C1 segment of cervical spinal cord (tissue), 14 donors: ENCODE results near the gene BMP5.
"Not testable (repeated sequence)": the region's sequence is repeated elsewhere in the genome, so short reads cannot be mapped to it uniquely, and the experiment has no call there.

Experiments used
- DNase-seq, 14 donors: peaks; one replicate each; lab custom pipeline; 2025; lab: John Stamatoyannopoulos, UW

The BMP5 gene

GRCh38 chr6:55875400-55875799, at the start of gene BMP5:
TSS of gene BMP5 (minus strand) at chr6:55875590. CDS start at chr6:55874865, 725 bp downstream.
- no peak for DNase-seq

- DNase-seq, result no peak
Measured at GRCh38 chr6:55922406-55922805, 47.0 kb upstream of the BMP5 start.

- DNase-seq, result no peak
Measured at GRCh38 chr6:55919716-55920308, 44.4 kb upstream of the BMP5 start.

- DNase-seq, result no peak
Measured at GRCh38 chr6:55918639-55919038, 43.2 kb upstream of the BMP5 start.

- no peak for DNase-seq
Measured at GRCh38 chr6:55917751-55918415, 42.5 kb upstream of the BMP5 start.

- no peak for DNase-seq
Measured at GRCh38 chr6:55916188-55916587, 40.8 kb upstream of the BMP5 start.

- no peak for DNase-seq
Measured at GRCh38 chr6:55913228-55914195, 38.1 kb upstream of the BMP5 start.

GRCh38 chr6:55910466-55910865, 35.1 kb upstream of the BMP5 start:
- not testable (repeated sequence) for DNase-seq

- not testable (repeated sequence) for DNase-seq
Measured at GRCh38 chr6:55909911-55910310, 34.5 kb upstream of the BMP5 start.

- DNase-seq, result no peak
Measured at GRCh38 chr6:55902796-55903195, 27.4 kb upstream of the BMP5 start.

- no peak for DNase-seq
Measured at GRCh38 chr6:55901765-55902270, 26.4 kb upstream of the BMP5 start.

GRCh38 chr6:55898342-55898741, 23.0 kb upstream of the BMP5 start:
- DNase-seq, result no peak

GRCh38 chr6:55897346-55897745, 22.0 kb upstream of the BMP5 start:
- DNase-seq, result no peak

- DNase-seq, result no peak
Measured at GRCh38 chr6:55895972-55896730, 20.8 kb upstream of the BMP5 start.

- DNase-seq, result no peak
Measured at GRCh38 chr6:55892749-55893357, 17.5 kb upstream of the BMP5 start.

GRCh38 chr6:55888917-55889316, 13.5 kb upstream of the BMP5 start:
- DNase-seq, result no peak

- DNase-seq, result no peak
Measured at GRCh38 chr6:55886185-55886836, 10.9 kb upstream of the BMP5 start.

- DNase-seq, result no peak
Measured at GRCh38 chr6:55882718-55883569, 7.6 kb upstream of the BMP5 start.

- DNase-seq, result no peak
Measured at GRCh38 chr6:55877283-55877682, 1.9 kb upstream of the BMP5 start.

GRCh38 chr6:55874316-55874715, 1.1 kb downstream of the BMP5 start:
- no peak for DNase-seq
